HG03378 (cell line): ENCODE measurements around the gene MVK.

Experiments
- ATAC-seq: cut with Tn5 transposase; IDR thresholded peaks from one replicate; pipeline ENCODE4 v1.9.1; 2021; ENCODE audit warnings: mild to moderate bottlenecking, moderate library complexity; ENCODE audit not compliant: unreplicated experiment

Gene MVK

DNA sequence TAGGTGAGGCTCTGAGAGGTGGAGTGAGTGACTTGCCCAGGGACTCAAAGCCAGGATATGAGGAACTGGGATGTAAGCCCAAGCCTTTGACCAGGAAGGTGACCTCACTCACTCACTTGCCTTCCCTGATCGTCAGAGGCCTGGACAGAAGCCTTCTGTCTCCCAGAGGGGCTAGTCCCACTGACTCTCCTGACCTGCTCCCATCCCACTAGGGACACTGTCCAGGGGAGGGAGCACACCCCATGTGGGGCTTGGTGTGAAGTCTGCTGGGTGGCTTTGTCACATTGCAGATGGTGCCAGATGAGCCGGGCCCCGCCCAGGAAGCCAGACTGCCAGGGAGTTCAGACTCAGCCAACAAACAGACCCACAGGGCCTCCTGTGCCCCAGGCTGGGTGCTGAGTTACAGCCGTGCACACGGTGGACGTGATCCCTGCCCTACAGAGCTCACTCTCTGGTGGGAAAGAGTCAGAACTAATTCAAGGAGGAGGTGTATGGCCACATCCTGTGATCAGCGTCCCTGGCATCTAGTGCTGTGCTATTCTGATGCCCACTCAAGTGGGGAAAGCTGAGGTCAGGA is 28.6 kb upstream of the MVK start:
- ATAC-seq: no peak

DNA sequence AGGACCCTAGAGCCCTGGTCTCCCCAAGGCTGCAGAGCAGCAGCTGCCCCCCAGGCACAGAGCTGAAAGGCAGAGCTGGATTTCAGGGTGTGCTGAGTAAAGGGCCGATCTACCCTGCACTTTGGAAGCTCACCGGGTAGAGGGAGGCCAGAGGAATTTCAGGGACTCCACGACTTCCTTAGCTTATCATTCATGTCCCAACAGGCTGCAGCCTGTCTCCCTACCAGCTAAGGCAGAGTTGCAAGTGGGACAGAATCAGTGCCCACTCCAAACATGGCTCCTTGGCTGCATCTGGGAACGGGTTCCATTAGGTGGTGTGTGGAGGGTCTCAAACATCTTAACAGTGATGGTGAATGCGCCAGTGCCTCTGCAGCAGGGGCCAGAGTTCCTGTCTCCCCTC is 27.8 kb upstream of the MVK start:
- ATAC-seq: no peak

DNA sequence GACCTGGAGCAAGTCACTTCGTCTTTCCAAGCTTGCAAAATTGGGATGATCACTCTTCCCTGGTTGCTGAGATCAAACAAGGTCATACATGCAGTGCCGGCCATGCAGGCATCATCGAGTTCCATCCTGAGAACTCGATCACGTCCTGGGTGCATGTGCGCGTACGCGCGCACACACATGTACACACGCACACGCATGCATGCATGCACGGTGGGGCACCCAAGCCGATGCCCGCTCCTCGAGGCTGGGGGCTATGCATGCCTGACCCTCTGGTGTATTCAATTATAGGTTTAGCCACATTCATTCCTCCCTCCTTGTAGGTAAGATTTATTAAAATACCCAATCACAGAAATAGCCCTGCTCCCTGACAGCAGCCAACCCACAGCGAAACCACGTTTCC is 26.3 kb upstream of the MVK start:
- no peak for ATAC-seq

DNA sequence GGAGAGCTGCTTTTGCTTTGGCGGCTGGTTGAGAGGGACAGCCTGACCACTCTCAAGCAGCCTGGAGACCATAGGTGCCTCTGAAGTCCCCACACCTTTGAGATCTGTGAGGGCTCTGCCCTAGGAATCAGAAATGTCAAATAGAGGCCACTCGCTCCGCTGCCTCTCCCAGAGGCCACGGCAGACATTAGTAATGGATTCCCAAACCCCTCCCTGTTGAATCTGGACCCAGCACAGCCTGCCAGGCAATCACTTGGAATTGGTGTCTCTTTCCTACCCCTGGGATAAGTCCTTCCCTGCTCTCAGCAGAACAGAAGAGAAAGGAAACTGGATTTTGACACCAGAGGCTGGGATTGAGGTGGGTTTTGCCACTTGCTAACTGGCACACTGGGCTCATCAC is 25.3 kb upstream of the MVK start:
- no peak for ATAC-seq

DNA sequence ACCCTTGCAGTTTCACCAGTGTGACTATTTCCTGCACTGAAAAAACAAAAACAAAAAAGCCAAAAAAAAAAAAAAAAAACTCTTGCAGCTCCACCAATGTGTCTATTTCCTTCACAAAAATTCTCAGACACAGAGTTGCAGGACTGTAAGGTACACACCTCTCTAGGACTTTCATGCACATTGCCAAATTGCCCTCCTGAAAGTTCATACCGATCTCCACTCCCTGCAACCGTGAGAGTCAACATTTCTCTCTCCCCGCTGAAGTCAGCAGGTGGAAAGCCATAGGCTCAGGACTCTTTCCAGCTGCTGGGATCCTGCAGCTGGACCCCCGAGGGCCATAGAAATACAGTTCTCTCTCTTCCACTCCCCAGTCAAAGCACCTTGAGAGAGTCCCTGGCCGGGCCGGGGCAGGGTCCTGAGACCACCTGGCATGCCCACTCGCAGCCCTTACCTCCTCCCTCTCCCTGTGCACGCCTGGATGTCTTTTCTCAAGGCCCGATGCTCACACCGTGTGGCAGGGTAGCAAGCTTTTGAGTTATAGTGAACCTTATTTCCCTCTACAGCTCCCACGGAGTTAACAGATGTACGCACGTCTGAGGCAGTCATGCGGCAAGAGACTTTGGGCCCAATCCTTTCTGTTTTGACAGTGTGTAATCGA is 23.9 kb upstream of the MVK start:
- ATAC-seq: no peak

DNA sequence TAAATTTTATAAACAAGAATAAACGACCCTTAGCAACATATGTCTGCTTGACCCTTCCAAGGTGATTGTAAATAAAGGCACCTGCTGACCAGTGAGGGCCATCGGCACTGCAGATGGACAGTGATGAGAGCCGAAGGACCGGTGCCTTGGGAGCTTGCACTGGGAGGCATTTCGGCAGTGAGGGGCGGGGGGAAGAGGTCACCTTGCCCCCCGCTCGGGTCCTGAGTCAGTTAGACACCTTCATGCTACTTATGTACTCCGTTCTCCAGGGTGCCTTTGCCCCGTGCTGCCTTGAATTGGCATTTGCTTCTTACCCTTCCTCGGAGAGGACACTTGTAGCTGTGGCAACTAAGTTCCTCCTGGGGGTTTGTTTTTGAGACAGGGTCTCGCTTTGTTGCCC is 23.3 kb upstream of the MVK start:
- no peak for ATAC-seq

DNA sequence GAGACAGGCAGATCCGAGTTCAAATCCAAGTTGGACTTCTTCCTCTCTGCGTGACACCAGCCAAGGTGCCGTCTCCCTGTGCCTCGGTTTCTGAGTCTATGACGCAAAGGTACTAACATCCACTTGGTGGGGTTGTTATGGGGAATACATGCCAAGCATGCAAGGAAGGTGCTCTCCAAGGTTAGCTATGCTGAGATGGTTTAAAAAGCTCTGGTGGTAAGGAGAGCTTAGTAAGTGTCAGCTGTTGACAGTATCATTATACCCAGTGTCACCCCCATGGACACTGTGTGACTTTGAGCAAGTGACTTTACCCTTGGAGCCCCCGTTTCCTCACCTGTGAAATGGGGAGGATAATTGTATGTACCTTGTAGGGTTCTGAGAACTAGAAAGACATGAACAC is 22.5 kb upstream of the MVK start:
- no peak for ATAC-seq

DNA sequence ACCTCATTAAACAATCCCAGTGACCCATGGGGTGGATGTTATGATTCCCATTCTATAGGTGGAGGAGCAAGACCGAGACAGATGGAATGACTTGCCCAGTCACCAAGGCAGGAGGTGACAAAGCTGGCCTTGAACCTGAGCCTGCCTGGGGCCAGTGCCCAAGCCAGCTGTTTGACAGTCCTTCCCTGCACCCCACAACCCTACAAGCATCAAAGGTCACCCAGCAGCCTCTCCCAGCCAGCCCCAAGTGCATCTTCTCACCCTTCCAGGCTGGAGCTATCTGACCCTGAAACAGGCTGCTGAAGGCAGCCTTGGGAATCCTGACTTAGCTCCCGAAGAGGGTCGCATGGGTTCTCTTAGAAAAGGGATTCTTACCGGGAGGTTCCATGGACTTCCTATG is 20.6 kb upstream of the MVK start:
- ATAC-seq: no peak

DNA sequence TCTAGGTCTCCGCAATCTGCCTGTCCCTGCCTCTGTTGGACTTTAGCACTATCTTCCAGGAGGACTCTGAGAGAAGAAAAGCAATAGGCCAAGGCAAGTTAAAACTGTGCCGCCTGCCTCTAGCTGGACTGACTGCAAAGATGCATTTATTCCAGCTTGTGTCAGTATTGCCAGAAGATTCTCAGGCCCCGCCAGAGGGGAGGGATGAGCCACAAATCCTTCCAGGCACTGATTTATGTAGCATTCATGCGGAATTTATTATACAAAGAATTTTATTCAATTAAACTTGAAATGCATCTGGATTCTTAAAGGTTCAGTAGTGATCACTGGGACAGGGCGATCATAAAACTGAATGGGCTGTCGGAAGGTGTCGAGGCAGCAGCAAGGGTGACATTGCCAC is 20.1 kb upstream of the MVK start:
- no peak for ATAC-seq

DNA sequence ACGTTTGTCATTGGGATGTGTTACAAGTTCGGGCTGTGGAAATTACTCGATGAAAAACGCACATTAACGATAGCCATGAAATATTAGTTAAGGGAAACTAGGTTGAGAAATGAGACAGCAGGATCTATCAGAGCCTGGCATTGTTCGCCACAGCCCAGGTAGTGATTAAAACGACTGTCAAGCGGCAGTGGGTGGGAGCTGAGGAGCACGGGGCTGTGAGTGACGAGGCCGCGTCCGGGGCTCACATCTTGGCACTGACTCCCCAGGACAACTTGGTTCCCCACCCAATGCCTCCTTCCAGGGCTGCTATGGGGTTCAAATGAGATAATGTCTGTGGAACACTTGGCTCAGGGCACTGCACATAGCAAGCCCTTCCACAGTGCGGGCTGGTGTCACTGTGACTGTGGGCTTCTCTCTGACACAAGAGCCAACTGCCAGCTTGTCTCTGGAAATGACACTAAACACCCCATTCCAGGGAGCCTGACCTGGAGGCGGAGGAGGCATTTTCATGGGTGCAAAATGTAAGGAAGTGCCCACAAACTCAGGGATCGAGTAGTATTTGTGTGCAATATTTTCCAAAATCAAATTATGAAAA is 19.6 kb upstream of the MVK start:
- ATAC-seq: no peak

DNA sequence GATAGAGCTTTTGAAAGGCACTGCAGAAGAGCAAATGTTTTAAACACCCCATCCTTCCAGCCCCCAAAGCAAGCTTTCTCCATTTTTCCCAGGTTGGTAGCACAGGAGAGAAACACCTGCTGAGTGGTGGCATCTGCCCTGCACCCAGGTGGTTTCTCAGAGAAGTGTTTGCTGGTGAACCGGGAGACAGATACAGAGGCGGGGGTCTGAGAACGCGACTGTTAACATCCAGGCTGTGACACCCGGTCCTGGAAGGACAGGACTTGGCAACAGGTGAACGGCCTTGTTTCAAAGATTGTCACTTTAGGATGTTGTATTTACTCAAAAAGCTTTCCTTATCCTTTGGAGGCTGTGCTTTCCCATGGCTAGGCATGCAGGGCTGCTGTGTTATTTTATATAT is 18.8 kb upstream of the MVK start:
- ATAC-seq: no peak

DNA sequence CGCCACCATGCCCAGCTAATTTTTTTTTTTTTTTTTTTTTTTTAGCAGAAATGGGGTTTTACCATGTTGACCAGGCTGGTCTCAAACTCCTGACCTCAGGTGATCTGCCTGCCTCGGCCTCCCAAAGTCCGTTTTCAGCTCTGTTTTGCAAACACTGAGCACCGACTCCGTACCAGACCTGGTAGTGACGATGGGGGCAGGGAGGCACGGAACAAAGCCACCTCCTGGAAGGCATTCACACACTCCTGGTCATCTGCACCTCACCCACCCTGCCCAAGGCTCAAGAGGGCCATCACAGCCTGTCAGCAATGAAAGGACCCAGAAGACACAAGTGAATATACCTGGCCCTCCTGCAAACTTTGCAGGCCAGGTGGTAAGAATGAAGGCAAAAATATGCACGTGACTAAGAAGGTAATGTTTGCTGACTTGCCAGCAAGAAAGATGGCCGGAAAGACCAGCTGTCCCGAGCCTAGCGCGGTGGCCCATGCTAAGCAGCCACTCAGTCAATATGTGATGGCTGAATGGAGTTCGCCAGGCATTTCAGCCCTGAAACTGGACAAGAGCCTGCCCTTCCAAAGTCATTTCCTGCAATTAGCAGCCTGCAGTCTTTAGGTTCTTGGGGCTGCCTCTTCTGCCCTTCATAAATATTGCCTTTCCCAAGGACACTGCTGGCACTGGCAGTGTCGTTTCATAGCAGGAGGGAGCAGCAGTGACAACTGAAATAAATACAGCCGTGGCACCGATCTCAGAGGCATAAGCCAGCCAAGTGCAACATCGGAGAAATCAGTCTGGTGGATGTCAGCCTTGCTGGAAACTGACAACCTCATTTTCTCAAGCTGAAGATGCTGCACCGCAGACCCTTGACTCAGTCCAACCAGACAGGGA is 17.9 kb upstream of the MVK start:
- ATAC-seq: no peak

DNA sequence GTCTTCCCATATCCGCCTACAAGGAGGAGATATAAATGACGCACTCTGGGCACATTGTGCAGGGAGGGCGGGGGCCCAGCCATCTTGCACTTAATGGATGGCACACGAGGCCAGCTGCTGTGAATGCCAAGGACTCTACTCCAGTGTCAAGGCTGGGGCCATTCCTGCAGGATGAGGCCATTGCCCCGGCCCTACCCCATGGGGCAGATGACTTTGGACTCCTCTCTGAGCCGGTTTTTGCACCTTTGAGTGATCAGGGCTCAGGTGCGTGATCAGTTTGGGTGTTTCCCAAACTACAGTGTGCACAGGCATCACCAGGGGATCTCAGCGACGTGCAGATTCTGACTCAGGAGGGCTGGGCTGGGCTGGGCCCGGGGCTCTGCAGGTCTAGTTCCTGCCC is 16.4 kb upstream of the MVK start:
- no peak for ATAC-seq

DNA sequence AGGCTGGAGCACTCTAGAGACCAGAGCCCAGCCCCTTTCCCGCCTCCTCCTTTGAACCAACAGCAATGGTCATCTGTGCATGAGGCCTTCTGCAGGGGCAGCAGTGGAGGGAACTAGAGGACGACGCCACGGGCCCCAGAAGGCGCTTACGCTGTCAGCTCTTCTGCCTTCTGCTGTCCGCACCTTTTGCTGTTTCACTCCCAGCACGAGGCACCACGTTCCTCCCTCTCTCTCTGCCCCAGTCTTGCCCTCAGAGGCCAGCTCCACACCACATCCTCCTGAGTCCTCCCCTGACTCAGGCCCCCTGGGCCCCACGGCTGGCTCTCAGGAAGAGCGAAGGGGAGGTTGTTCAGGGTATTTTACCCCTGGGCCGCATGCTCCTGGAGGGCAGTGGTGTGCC is 15.8 kb upstream of the MVK start:
- no peak for ATAC-seq

DNA sequence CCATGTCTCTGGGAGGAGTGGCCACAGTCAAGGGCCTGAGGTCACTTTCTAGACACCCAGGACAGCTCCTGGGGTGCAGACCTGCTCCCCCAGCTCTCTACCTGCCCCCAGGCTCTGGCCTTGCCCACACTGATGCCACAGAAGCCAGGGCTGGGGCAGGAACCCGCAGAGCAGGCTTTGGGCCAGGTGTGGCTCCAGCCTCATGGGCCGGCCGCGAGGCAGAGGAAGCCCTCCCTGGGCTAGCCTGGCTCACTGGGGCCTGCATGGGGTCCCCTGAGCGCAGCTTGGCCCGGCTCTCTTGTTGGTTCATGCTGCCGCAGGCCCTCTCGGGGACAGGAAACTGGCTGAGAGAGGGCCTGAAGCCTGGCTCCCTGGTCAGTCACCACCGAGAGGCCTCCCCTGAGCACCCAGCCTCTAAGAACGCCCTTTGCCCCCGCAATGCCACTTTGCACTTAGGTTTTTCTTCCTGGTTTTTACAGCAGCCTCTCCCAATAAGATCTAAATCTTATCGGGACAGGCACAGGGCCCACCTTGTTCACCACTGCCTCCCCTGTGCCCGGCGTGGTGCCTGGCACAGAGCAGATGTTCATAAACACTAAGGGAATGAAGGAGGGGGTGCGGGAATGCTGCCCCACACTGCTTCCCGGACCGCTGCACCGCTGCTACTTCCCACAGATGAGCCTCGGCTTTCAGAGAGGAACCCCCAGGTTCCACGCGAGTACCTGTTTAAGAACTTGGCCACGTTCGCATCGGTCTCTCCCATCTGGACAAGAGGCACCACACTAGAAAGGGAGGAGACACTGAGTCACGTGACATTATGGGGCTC is 15.0 kb upstream of the MVK start:
- ATAC-seq: no peak

DNA sequence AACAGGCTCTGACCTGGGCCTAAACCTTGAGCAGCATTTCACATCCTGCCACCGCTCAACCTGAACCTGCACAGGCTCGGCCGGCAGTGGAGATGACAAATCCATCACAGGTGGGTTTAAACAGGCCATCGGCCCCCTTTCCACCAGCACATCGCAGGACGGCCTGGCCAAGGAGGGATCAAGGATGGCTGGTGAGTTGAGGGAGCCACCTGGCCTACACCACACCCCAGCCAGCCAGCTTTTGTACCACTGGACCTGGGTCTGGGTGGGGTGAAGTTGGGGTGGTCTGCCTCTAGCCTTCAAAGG is 14.4 kb upstream of the MVK start:
- ATAC-seq: no peak

DNA sequence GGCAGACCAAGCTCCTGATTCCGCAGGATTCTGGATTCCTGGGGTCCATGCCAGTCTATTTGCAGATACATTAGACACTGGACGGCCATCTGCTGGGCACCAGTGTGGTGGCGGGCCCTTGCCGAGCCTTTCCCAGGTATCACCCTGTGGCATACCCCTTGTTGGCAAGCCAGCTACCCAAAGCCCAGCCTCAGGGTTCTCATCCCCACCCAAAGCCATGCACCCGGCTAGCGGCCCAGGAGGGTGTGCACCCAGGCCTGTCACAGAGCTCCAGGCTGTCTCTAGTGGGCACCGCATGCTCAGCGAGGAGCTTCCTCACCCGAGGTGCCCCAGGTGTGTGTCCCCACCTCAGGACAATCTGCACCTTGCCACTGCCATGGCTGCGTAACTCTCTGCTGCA is 14.0 kb upstream of the MVK start:
- no peak for ATAC-seq

DNA sequence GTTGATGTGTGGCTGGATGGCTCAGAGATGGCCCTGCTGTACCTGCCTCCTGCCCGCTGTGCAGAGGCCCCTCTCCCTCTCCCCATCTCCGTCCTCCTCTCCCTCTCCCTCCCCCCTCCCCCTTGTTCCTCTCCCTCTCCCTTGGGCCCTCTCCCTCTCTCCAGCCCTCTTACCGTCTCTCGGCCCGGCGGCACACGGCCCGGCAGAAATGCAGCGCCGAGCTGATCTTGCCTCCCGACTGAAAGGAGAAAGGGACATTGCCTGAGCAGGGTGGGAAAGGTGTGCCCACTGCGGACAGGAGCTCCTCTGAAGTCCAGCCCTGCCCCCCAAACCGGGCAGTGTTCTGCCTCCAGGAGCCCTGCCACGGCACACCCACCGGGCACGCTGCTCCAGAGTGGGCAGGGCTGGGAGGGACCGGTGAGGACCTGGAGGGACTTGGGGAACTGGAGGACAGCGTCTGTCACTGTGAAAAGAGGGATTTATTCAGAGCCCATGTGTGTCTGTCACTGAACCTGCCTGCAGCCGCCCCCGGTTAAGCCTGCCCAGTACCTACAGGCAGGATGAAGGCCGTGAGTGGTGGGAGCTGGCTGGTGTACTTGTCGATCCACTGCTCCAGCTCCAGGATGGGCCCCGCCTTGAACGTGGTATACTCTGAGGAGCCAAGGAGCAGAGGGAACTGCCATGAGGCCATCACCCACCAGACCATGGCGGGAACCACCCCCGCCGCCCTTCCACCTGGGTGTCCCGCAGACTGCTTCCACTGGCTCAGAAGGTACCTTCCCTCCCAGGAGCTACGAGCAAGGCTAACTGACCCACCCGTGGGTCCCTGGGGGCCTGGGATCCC is 12.5 kb upstream of the MVK start:
- ATAC-seq: no peak

DNA sequence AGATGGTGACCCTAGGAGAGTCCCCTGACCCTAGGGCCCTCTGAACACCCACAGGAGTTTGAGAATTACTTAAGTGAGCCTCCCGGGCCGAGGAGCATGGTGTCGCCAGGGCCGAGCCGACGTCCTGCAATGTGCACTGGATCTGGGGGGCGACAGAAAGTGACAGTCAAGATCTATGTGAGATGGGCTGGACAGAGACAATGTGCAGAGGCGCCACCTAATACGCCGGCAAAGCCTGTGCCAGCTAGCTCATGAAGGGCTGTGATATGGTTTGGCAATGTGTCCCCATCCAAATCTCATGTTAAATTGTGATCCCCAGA is 11.9 kb upstream of the MVK start:
- no peak for ATAC-seq

DNA sequence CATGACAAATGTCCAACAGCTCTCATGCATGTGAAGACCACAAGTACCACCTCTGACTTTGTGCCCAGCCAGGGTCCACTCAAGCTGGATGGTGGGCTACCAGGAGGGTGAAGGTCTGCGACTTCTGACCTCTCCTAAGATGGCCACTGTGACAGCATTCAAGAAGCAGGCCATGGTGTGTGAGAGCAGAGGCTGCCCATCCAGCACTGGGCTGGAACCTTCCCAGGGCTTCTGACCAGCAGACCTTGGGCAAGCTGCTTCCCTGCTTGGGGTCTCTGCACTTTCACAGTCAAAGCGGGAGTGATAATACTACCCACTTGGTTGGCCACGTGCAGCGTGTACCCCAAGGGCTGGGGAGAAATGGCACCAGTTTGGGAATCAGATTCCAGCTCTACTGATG is 10.7 kb upstream of the MVK start:
- ATAC-seq: no peak
